Fibroblast of pulmonary artery (primary cell): ENCODE measurements around the gene TRAPPC1.
"Not testable (repeated sequence)": the region's sequence is repeated elsewhere in the genome, so short reads cannot be mapped to it uniquely, and the experiment has no call there.

Experiments
- DNase-seq: peaks from one replicate; pipeline ENCODE4 v3.0.0-alpha.2; 2010; ENCODE audit warnings: low read depth
- H3K4me3 ChIP-seq: replicated peaks from 2 replicates; pipeline ENCODE4 v1.5.1; 2011; ENCODE audit warnings: low read depth, mild to moderate bottlenecking, control low read depth, low read length, moderate library complexity
- CTCF ChIP-seq: IDR thresholded peaks from 2 replicates; pipeline ENCODE4 v1.5.1; 2011; ENCODE audit warnings: mild to moderate bottlenecking, control low read depth, low read length, inconsistent platforms; ENCODE audit errors: missing control alignments

The TRAPPC1 gene

GRCh38 chr17:7969433-7969832 lies 37.7 kb upstream of the TRAPPC1 start:
- no peak for TF ChIP-seq CTCF
- peak; percentile 50 for DNase-seq
- no peak overlapping the region for H3K4me3 ChIP-seq

- H3K4me3 ChIP-seq: no peak overlapping the region
- no peak for TF ChIP-seq CTCF
- no peak for DNase-seq
These were observed 36.0 kb upstream of the TRAPPC1 start for GRCh38 chr17:7967751-7968150.

GRCh38 chr17:7961421-7961820 lies 29.7 kb upstream of the TRAPPC1 start:
- TF ChIP-seq CTCF: no peak
- DNase-seq: no peak
- H3K4me3 ChIP-seq: no peak overlapping the region

- no peak overlapping the region for H3K4me3 ChIP-seq
- no peak for TF ChIP-seq CTCF
- DNase-seq: peak; percentile 32
These were observed 27.9 kb upstream of the TRAPPC1 start for GRCh38 chr17:7959503-7960253.

- peak; percentile 87 for DNase-seq
- no peak overlapping the region for H3K4me3 ChIP-seq
- TF ChIP-seq CTCF: no peak
These were observed 24.7 kb upstream of the TRAPPC1 start for GRCh38 chr17:7956228-7956965.

- no peak overlapping the region for H3K4me3 ChIP-seq
- TF ChIP-seq CTCF: no peak
- DNase-seq: peak; percentile 21
These were observed 23.9 kb upstream of the TRAPPC1 start for GRCh38 chr17:7955414-7956227.

- H3K4me3 ChIP-seq, DNase-seq: not testable (repeated sequence)
These were observed 21.5 kb upstream of the TRAPPC1 start for GRCh38 chr17:7953266-7953665.
